Fibroblast of lung (primary cell): ENCODE measurements around the gene RFX1.

Experiments
- CTCF ChIP-seq, 2 donors: IDR thresholded peaks in 1 of 2; conservative IDR thresholded peaks in 1 of 2; 1 replicate in 1 of 2; 2 replicates in 1 of 2; pipeline ENCODE4 v1.5.1; 2011 to 2012; ENCODE audit warnings: low read length in 2 of 2, control low read depth in 1 of 2, inconsistent platforms in 1 of 2, low read depth in 1 of 2, mild to moderate bottlenecking in 1 of 2
- EZH2 ChIP-seq: IDR thresholded peaks from 2 replicates; pipeline ENCODE4 v1.5.1; 2012; ENCODE audit warnings: low read length, control low read depth, mild to moderate bottlenecking; ENCODE audit errors: missing control alignments

- TF ChIP-seq CTCF (conservative IDR thresholded peaks at IDR 0.05 in 1 of 2, IDR thresholded peaks at IDR 0.05 in 1 of 2; ENCODE audit: low read depth in 1 of 2, low read length in 2 of 2) (no peak), EZH2 (no peak)
Measured at GRCh38 chr19:13917888-13918406, 88.2 kb downstream of the RFX1 start.
